Measurements from ENCODE around the gene ERC1. TPM values are rescaled to one million over a fixed set of nuclear protein-coding genes. Genes with fewer than 3 reads are reported as not detected.
"Not testable (repeated sequence)": the region's sequence is repeated elsewhere in the genome, so short reads cannot be mapped to it uniquely, and the experiment has no call there.

ERC1 gene
- total RNA-seq, 1 donor from 2014 or later: 30.8 TPM

DNA sequence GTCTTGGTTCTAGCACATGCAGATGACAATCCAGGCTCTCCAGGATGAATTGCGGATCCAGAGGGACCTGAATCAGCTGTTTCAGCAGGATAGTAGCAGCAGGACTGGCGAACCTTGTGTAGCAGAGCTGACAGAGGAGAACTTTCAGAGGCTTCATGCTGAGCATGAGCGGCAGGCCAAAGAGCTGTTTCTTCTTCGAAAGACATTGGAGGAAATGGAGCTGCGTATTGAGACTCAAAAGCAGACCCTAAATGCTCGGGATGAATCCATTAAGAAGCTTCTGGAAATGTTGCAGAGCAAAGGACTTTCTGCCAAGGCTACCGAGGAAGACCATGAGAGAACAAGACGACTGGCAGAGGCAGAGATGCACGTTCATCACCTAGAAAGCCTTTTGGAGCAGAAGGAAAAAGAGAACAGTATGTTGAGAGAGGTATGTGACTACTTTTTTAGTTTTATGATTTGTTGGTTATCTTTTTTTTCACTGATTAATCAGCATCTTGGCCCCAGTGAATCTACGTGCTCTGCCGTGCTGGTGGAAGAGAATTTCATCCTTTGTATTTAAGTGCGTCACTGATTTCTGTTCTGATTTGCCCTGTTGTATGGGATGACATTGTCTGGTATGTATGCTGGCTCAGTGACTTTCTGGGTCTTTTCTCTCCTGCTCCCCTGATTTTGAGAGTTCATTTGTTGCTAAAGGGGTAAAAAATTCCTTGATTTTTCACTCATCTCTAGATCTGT, 92.3 kb downstream of the ERC1 start:
- DNase-seq: peak; percentile 44
- Mint-ChIP-seq H3K4me3 (no peak overlapping the region), H3K36me3 (ENCODE audit: low read depth) (peaks cover 2% of the 10 kb centered on the region), H3K9me3 (no peaks in the 10 kb centered on the region), H3K4me1 (peaks cover 4% of the 10 kb centered on the region), H3K27me3 (no peaks in the 10 kb centered on the region), H3K27ac (no peak overlapping the region)
- intact Hi-C loops (cut with micrococcal nuclease): no loop called here

DNA sequence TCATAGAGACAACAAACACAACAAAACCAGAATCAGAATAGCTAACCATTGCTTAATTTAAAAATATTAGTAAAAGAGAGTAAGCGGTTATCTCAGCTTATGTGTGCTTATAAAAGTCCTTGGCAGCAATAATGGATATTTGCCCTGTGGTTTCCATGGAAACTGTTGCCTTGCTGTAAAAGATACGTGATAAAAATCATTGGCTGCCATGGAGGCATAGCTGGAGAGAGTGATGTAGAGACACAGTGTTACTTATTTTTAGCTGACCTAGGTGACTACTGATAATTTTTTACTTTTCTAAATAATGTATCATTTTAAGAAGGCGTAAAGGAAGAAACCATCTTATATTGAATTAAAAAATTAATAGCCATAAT, 92.9 kb downstream of the ERC1 start:
- no peak overlapping the region for H3K4me3 Mint-ChIP-seq

GRCh38 chr12:1091350-1091749, 100.3 kb downstream of the ERC1 start:
- H3K9me3 Mint-ChIP-seq: no peaks in the 10 kb centered on the region
- DNase-seq: peak; percentile 39
- no peaks in the 10 kb centered on the region for H3K27me3 Mint-ChIP-seq
- peaks cover 8% of the 10 kb centered on the region for H3K4me1 Mint-ChIP-seq
- H3K36me3 Mint-ChIP-seq (ENCODE audit: low read depth): no peaks in the 10 kb centered on the region
- intact Hi-C loops (cut with micrococcal nuclease): loop anchor here (10.0 kb wide), 2 partner anchors 277 to 517 kb away; no protein-coding TSS in a partner anchor
- no peak overlapping the region for H3K27ac Mint-ChIP-seq
- H3K4me3 Mint-ChIP-seq: no peak overlapping the region

More for the DNA sequence above, 92.9 kb downstream of the ERC1 start:
- Mint-ChIP-seq H3K27ac (no peak overlapping the region), H3K9me3 (no peaks in the 10 kb centered on the region), H3K36me3 (ENCODE audit: low read depth) (peaks cover 2% of the 10 kb centered on the region), H3K27me3 (no peaks in the 10 kb centered on the region), H3K4me1 (peaks cover 4% of the 10 kb centered on the region)
- intact Hi-C loops (cut with micrococcal nuclease): no loop called here
- peak; percentile 5 for DNase-seq

GRCh38 chr12:1093166-1093751, 102.2 kb downstream of the ERC1 start:
- Mint-ChIP-seq H3K4me3 (no peak overlapping the region), H3K27ac (no peak overlapping the region), H3K9me3 (no peaks in the 10 kb centered on the region), H3K27me3 (no peaks in the 10 kb centered on the region), H3K36me3 (ENCODE audit: low read depth) (peaks cover 2% of the 10 kb centered on the region), H3K4me1 (peaks cover 12% of the 10 kb centered on the region)
- peak; percentile 83 for DNase-seq
- intact Hi-C loops (cut with micrococcal nuclease): loop anchor here (10.0 kb wide), 2 partner anchors 278 to 518 kb away; no protein-coding TSS in a partner anchor

DNA sequence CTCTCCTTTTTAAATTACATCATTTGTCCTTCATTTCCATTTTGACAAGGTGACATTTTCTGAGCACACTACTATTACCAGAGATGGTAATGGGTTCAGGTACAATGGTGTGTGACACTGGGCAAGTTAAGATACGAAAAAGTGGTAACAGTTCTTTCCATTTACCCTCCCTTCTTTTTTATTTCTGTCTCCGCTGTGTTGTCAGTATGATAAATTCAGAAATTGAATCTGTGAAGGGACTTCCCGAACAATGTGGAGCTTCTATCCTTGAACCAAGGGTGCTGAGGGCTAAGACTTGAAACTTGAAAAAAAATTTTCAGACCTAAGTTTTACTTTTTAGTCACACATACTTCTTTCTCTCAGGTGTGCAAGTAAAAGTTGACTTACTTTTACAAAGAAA, 103.7 kb downstream of the ERC1 start:
- Mint-ChIP-seq H3K9me3 (no peaks in the 10 kb centered on the region), H3K4me1 (peaks cover 23% of the 10 kb centered on the region), H3K27me3 (no peaks in the 10 kb centered on the region), H3K4me3 (no peak overlapping the region), H3K27ac (no peak overlapping the region), H3K36me3 (ENCODE audit: low read depth) (peaks cover 2% of the 10 kb centered on the region)
- intact Hi-C loops (cut with micrococcal nuclease): loop anchor here (5.0 to 10.0 kb wide), 4 partner anchors 102 to 520 kb away; partner anchors contain the start of genes ERC1 and RAD52
- DNase-seq: peak; percentile 25

DNA sequence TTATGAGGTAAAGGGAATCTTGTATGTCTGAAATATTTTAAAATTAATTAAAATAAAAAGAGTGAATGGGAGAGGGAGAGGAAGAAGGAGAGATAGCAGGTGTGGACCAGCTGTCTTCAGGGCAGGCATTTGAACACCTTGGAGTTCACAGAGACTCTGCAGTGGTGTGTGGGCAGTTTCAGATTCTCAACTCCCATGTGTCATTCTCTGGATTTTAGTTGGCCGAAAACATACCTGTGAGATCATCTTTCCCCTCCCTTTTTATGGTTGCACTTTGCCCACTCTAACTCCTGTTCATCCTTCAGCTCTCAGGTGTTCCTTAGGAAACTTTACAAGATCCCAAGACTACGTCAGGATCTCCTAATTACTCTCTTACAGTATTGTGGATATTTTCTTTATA, 108.1 kb downstream of the ERC1 start:
- H3K9me3 Mint-ChIP-seq: no peaks in the 10 kb centered on the region
- no peaks in the 10 kb centered on the region for H3K27me3 Mint-ChIP-seq
- no peak overlapping the region for H3K27ac Mint-ChIP-seq
- H3K36me3 Mint-ChIP-seq (ENCODE audit: low read depth): peaks cover 4% of the 10 kb centered on the region
- H3K4me1 Mint-ChIP-seq: peaks cover 29% of the 10 kb centered on the region
- no peak overlapping the region for H3K4me3 Mint-ChIP-seq
- intact Hi-C loops (cut with micrococcal nuclease): loop anchor here (5.0 to 10.0 kb wide), 4 partner anchors 107 to 524 kb away; partner anchors contain the start of genes ERC1 and RAD52
- DNase-seq: peak; percentile 54

DNA sequence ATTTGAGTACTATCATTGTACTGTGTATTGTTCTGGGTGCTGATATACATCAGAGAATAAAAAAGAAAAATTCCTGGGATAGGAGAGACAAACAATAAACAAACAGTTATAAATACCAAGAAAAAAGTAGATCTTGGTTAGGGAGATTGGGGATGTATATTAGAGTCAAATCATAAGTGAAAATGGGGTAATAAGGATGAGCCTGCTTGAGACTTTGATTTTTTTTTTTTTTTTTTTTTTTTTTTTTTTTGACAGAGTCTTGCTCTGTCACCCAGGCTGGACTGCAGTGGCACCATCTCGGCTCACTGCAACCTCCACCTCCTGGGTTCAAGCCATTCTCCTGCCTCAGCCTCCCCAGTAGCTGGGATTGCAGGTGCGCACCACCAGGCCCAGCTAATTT, 108.6 kb downstream of the ERC1 start:
- intact Hi-C loops (cut with micrococcal nuclease): loop anchor here (5.0 to 10.0 kb wide), 4 partner anchors 107 to 525 kb away; partner anchors contain the start of genes ERC1 and RAD52
- not testable (repeated sequence) for H3K4me3 Mint-ChIP-seq; DNase-seq; H3K27me3 Mint-ChIP-seq; H3K27ac Mint-ChIP-seq; H3K36me3 Mint-ChIP-seq (ENCODE audit: low read depth); H3K9me3 Mint-ChIP-seq
- H3K4me1 Mint-ChIP-seq: peaks cover 28% of the 10 kb centered on the region

GRCh38 chr12:1102115-1102514, 111.1 kb downstream of the ERC1 start:
- DNase-seq: no peak
- H3K9me3 Mint-ChIP-seq: no peaks in the 10 kb centered on the region
- intact Hi-C loops (cut with micrococcal nuclease): no loop called here
- no peaks in the 10 kb centered on the region for H3K27me3 Mint-ChIP-seq
- H3K4me3 Mint-ChIP-seq: no peak overlapping the region
- H3K4me1 Mint-ChIP-seq: peaks cover 23% of the 10 kb centered on the region
- H3K36me3 Mint-ChIP-seq (ENCODE audit: low read depth): peaks cover 2% of the 10 kb centered on the region
- H3K27ac Mint-ChIP-seq: no peak overlapping the region

DNA sequence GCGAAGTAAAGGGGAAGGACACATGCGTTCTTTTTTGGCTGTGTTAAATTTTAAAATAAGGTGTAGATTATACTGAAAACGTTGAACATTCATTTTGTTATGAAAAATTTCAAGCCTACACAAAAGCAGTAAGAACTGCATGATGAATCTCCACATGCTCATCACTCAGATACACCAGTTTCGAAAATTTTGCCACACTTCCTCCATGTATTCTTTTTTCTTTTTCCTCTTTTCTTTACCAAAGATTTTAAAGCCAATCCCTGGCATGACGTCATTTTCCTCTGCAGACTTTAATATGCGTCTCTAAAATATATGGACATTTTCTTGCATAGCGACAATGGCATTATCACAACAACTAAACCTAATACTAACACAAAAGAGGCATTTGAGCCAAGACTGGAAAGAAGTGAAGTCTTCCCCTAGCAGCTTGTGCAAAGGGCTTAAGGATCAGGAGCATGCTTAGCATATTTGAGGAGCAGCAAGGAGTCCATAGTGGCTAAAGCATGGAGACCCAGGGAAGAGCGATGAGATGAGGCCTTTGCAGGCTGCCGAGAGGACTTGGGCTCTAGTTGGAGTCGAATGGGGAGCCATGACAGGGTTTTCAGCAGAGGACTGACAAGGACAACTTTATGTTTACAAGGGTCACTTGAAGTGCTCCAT, 111.9 kb downstream of the ERC1 start:
- Mint-ChIP-seq H3K27ac (no peak overlapping the region), H3K4me1 (peaks cover 24% of the 10 kb centered on the region), H3K9me3 (no peaks in the 10 kb centered on the region), H3K36me3 (ENCODE audit: low read depth) (peaks cover 2% of the 10 kb centered on the region), H3K27me3 (no peaks in the 10 kb centered on the region), H3K4me3 (no peak overlapping the region)
- intact Hi-C loops (cut with micrococcal nuclease): no loop called here
- DNase-seq: peak; percentile 43

DNA sequence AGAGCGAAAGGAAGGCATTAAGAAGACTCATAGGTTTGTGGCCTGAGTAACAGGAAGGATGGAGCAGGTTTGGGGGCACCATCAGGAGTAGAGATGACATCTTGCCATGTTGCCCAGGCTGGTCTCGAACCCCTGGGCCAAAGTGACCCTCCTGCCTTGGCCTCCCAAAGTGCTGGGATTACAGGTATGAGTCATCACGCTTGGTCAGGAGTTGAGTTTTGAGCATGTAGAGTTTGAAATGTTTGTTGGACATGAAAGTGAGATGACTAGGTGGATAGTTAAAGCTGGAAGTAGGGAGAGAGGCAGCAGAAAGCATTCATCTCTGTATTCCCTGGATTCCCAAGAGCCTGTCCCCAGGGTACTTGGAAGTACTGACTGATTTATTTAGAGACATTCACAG, 112.6 kb downstream of the ERC1 start:
- H3K27ac Mint-ChIP-seq: no peak overlapping the region
- H3K36me3 Mint-ChIP-seq (ENCODE audit: low read depth): peaks cover 2% of the 10 kb centered on the region

GRCh38 chr12:1104088-1104800, 113.2 kb downstream of the ERC1 start:
- Mint-ChIP-seq H3K27me3 (no peaks in the 10 kb centered on the region), H3K9me3 (no peaks in the 10 kb centered on the region), H3K27ac (no peak overlapping the region), H3K4me3 (no peak overlapping the region), H3K36me3 (ENCODE audit: low read depth) (peaks cover 2% of the 10 kb centered on the region), H3K4me1 (peaks cover 19% of the 10 kb centered on the region)
- DNase-seq: peak; percentile 51
- intact Hi-C loops (cut with micrococcal nuclease): no loop called here

More for the DNA sequence above, 112.6 kb downstream of the ERC1 start:
- Mint-ChIP-seq H3K4me1 (peaks cover 24% of the 10 kb centered on the region), H3K9me3 (no peaks in the 10 kb centered on the region), H3K27me3 (no peaks in the 10 kb centered on the region), H3K4me3 (no peak overlapping the region)
- DNase-seq: no peak
- intact Hi-C loops (cut with micrococcal nuclease): no loop called here

- intact Hi-C loops (cut with micrococcal nuclease): no loop called here
- Mint-ChIP-seq H3K4me3 (no peak overlapping the region), H3K27me3 (no peaks in the 10 kb centered on the region), H3K27ac (no peak overlapping the region), H3K9me3 (no peaks in the 10 kb centered on the region), H3K4me1 (peaks cover 16% of the 10 kb centered on the region), H3K36me3 (ENCODE audit: low read depth) (peaks cover 2% of the 10 kb centered on the region)
- DNase-seq: peak; percentile 20
These were observed 116.6 kb downstream of the ERC1 start for GRCh38 chr12:1107669-1108068.

- Mint-ChIP-seq H3K4me1 (peaks cover 12% of the 10 kb centered on the region), H3K36me3 (ENCODE audit: low read depth) (peaks cover 1% of the 10 kb centered on the region), H3K4me3 (no peak overlapping the region), H3K27ac (no peak overlapping the region), H3K27me3 (no peaks in the 10 kb centered on the region), H3K9me3 (no peaks in the 10 kb centered on the region)
- intact Hi-C loops (cut with micrococcal nuclease): no loop called here
- peak; percentile 54 for DNase-seq
These were observed 117.3 kb downstream of the ERC1 start for GRCh38 chr12:1108276-1108675.

Data from activated CD4-positive, alpha-beta T cell treated with anti-CD3 and anti-CD28 coated beads, Interleukin-2, amount 10 ng/mL, durations not matched to agents 24 days and 14 days (primary cell).